Renal cortical epithelial cell (primary cell): ENCODE data around the gene TOM1L2. TPM values are rescaled to one million over a fixed set of nuclear protein-coding genes. Genes with fewer than 3 reads are reported as not detected.

ENCODE experiments used
- DNase-seq: peaks from one replicate; pipeline ENCODE4 v3.0.0-alpha.2; 2011; ENCODE audit warnings: low read depth
- total RNA-seq: library from RNA; depleted of rRNA; stranded (reverse); fragments of >200 nt; gene quantifications from 2 replicates; pipeline ENCODE4 v1.2.3, GENCODE V29; 2014

TOM1L2 gene
- total RNA-seq, 1 donor from 2014 or later, result 58.5 TPM

DNA sequence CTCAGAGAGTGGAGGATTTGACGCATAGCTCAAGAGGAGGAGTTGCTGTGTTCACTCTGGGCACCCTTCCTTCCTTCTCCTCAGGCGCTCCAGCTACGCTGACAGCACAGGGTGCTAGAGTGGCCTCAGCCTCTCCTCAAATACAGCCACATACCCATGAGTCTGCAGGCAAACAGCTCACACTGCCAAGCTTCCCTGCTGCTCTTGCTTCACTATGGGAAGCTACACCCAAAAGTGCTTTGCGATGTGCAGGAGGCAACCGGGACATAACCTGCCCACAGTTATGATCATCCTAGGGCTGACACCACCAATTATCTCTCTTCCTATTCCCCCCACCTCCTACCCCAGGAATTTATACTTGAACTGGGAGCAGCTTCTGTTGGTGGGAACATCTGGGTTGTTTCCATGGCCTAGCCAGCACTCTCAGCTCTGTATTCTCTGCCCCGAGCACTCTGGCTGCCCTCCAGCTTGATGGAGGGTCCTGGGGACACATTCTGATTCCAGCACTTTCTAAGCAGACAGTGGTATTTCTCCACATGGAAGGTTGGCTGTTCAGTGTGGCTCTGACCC is 95.2 kb downstream of the TOM1L2 start:
- no peak for DNase-seq

GRCh38 chr17:17874478-17874877 is 97.7 kb downstream of the TOM1L2 start:
- peak; percentile 47 for DNase-seq

DNA sequence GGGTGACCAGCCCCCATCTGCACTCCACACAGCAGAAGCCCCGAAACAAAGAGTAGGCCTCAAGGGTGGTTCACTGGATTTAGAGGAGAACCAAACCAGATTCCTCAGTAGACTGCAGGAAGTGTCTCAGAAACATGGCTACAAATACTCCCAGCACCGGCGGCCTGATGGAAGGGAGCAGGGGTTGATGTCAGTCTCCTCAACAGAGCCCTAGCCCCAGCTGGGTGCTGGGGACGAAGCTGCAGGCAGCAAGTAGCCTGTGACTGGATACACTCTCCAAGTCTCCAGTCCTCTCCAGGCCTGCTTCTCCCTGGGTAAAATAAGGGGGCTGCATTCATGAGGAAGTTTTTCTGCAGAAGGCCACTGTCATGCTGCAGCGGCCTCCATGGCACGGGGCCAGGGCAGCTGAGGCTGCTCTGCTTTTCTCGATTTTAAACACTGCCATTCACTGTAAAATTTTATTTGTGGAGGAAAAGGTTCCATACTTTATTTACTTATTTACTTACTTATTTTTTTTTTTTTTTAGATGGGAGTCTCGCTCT is 98.7 kb downstream of the TOM1L2 start:
- no peak for DNase-seq

DNA sequence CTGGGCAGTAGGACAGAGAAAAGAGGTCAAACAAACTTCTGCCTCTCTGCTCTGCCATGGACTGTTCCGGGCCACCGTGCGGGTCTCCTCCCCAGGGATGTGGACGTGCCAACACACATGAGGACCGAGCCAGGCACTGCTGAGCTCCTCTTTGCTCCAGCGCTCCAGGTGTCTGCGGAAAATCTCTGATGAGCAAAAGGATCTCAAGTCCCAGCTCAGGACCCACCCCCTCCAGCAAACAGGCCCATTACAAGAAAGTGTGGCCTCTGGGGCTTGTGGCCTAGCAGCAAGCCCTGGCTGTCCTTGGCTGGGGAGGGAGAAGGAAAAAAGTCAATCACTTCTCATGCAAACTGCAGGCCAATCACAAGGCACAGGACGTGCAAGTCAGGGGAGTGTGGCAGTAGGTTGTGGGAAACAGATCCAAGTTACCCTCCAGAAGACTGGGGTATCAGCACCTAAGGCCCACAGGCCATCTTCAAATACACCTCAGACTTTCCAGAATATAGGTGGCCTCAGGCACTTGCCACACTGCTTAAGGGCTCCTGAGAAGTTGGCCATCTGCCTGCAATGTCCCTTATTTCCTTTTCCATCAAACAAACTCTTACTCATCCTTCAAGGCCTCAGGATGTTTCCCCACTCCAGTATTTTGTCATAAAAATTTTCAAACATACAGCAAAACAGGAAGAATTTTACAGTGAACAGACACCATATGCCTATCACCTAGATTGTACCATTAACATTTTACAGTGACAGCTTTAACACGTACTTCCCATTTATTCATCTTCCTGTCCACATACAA is 99.5 kb downstream of the TOM1L2 start:
- DNase-seq, result no peak

DNA sequence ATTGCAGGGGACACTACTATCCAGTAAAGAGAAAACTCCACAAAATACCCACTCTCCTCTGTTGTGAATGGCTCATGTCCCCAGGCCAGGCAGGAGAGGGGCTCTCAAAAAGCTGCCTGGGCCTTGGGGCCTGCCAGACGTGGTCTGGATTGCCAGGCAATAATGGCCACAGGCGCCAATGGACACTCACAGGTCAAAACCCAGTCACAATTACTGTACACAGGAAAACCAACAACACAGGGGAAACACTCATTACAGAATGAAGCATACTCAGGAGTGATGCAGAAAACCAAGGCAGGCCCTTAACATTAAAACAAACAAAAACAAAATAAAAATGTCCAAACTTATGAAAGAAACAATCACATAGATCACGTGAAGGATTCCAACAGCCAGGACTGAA is 100.3 kb downstream of the TOM1L2 start:
- DNase-seq, result no peak

- no peak for DNase-seq
Measured at GRCh38 chr17:17870247-17870646, 102.0 kb downstream of the TOM1L2 start.

- DNase-seq, result no peak
Measured at GRCh38 chr17:17868641-17869522, 103.3 kb downstream of the TOM1L2 start.

DNA sequence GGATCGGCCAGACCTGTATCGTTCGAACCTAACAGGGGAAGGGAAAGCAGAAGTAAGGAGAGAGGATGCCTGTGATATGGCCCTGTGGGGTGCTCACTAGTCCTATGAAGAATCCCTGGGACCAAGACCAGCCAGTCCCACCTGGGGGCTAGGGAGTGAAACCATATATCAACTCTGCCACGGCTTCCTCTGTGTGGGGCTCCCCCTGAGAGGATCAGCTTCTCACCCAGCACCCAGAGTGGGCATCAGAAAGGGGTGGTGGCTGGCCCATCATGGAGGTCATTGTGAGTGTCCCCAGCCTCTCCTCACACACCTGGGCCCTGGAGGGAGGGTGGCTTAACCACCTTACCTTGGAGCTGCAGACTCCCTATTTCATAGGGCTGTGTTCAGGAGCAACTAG is 105.3 kb downstream of the TOM1L2 start:
- DNase-seq, result no peak

DNA sequence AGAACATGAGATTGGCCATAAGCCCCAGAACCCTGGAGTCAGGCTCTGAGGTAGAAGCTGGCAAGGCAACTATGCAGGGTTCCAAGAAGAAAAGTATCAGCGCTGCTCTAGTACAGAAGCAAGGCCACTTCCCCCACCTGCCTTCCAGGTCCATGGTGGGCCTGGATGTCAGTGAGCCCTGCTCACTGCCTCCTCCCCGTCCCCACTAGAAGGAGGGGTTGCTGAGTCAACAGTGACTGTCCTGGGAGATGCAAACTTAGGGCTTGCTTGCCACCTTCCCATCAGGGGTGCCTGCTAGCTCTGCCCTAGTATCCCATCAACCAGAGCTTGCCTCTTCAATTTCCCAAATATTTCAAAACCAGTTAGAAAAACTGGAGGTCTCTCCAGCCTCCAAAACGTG is 105.8 kb downstream of the TOM1L2 start:
- DNase-seq, result no peak

DNA sequence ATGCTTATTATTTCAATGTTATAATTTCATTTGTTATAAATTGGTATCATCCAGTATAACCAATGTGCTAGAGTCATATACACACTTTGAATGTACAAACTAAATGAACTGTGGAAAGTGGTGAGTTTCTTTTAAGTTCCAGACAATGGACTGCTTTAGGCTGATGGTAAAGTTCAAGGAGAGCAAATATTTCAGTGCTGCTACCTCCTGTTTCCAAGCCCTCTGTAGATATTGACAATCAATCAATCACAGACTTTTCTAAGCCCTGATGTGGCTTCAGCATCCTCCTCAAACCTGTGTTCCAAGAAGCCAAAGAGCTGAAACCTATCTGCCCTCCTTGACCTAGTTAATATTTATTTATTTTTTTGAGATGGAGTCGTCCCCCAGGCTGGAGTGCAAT is 107.2 kb downstream of the TOM1L2 start:
- DNase-seq, result no peak

- DNase-seq, result no peak
Measured at GRCh38 chr17:17860766-17861107, 111.5 kb downstream of the TOM1L2 start.

DNA sequence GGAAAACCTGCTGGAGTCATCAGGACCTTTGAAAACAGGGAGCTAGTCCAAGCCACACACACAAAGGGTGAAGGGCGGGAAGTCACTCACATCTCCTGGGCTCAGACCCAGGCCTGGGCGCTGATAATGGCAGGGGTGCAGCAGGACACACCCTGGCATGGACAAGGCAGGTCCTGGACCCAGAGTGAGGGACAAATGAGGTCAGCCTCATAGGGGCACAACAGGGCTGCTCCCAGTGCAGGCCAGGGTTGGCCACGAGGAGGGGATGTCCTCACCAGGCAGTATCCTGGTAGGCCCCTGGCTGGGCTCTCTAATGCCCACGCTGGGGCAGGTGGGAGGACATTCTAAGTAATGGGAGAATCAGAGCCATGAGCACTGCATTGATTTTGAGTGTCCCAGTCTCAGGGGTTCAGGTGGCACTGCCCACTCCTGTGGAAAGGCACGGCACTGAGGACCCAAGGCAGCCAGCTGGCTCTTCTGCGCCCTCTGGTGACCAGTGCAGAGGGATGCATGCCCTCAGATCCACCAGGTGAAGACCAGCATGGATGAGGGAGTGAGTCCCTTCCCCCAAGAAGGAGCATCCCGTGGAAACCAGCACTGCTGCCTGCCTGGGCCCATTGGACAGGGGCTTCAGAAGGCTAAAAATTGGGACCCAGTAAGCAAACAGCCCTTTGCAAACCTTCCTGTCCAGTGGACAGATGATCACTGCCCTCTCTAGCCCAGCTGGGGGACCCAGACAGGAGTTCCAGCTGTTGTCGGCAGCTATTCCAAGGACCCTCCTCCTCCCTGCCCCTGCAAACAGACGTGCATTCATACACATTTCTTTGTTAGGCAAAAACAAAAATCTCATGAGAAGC is 112.1 kb downstream of the TOM1L2 start:
- DNase-seq, result no peak

DNA sequence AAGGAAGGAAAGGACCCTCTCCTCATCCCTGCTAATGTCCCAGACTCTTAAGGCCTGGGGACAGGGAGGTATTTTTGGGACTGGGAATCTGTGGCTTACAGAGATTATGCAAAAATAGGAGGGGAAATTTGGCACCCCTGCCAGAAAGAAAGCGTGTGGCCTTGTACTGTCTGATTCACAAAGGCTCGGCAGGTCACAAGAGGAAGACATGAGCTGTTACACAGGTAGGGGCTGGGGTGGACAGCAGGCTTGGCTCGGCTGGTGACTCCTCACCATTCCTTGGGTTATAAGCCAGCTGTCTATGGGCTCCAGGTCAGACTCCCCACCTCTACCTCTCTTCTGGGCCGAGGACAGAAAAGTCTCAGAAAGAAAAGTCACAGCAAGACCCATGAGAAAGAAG is 114.7 kb downstream of the TOM1L2 start:
- no peak for DNase-seq

GRCh38 chr17:17856386-17856785 is 115.8 kb downstream of the TOM1L2 start:
- DNase-seq, result no peak

DNA sequence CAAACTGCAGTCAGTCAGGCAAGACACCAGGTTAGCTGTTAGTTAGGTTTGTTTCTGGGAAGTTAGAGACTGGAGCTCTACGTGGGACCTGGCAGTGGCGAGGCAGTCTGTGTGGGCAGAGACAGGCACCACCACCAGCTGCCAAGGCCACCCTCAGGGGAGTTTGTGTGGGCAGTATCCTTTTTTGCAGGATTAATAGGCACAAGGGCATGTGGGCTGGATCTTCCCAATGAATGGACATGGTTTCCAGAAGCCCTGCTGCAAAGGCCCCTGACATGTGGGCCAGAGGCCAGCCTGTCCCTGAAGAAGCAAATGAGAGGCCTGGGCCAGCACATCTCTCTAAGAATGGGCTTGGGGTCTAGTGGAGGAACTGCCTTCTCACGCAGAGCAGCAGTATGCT is 116.2 kb downstream of the TOM1L2 start:
- peak; percentile 69 for DNase-seq

- peak; percentile 56 for DNase-seq
Measured at GRCh38 chr17:17853811-17854447, 118.3 kb downstream of the TOM1L2 start.

DNA sequence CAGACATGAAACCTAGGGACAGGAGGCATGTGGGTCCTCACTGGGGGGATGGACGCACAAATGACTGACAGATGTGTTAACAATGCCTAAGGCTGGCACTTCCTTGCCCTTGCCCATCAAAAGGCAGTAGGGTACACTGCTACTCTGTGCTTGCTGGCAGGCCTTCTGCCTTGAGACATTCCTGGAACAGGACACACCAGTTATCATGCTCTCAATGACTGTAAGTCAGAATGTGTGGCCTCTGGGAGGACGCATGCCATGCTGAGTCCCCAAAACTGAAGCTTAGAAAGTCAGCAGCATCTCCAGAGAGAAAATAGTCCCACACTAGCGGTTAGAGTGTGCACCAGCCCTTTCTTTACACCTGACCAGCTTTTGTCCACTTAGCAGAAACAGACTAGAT is 119.3 kb downstream of the TOM1L2 start:
- DNase-seq, result no peak

GRCh38 chr17:17851103-17852002 is 120.8 kb downstream of the TOM1L2 start:
- DNase-seq, result no peak

GRCh38 chr17:17849845-17850373 is 122.3 kb downstream of the TOM1L2 start:
- no peak for DNase-seq
